RWPE2 (cell line): ENCODE results near the gene PRKRIP1.

Source experiments
- ATAC-seq: fragments of 200-7000 bp; cut with Tn5 transposase; 3 replicates; pipeline ENCODE4 v1.9.1; 2021; ENCODE audit warnings: low read depth
- DNase-seq: peaks from one replicate; pipeline ENCODE4 v3.0.0-alpha.2; 2020; ENCODE audit warnings: low spot score
- H3K27ac ChIP-seq: fragments of 450-650 bp; 2 replicates; pipeline ENCODE4 v1.5.1; 2017; ENCODE audit warnings: mild to moderate bottlenecking; ENCODE audit not compliant: poor library complexity, severe bottlenecking
- H3K27me3 ChIP-seq: fragments of 250-450 bp; sonication (Bioruptor Pico); 2 replicates; pipeline ENCODE4 v1.5.1; 2021; ENCODE audit warnings: mild to moderate bottlenecking, moderate library complexity; ENCODE audit not compliant: insufficient read depth, poor library complexity, severe bottlenecking
- H3K36me3 ChIP-seq: fragments of 250-450 bp; sonication (Bioruptor Pico); 2 replicates; pipeline ENCODE4 v1.5.1; 2020; ENCODE audit warnings: low read depth, mild to moderate bottlenecking, moderate library complexity
- H3K4me1 ChIP-seq: fragments of 250-450 bp; sonication (Bioruptor Pico); 2 replicates; pipeline ENCODE4 v1.5.1; 2021; ENCODE audit warnings: mild to moderate bottlenecking, moderate library complexity; ENCODE audit not compliant: insufficient read depth, poor library complexity, severe bottlenecking
- H3K4me3 ChIP-seq: fragments of 250-450 bp; sonication (Bioruptor Pico); 2 replicates; pipeline ENCODE4 v1.5.1; 2021; ENCODE audit warnings: mild to moderate bottlenecking, moderate library complexity; ENCODE audit not compliant: severe bottlenecking
- H3K9me3 ChIP-seq: fragments of 250-450 bp; sonication (Bioruptor Pico); 2 replicates; pipeline ENCODE4 v1.5.1; 2021; ENCODE audit warnings: mild to moderate bottlenecking, moderate library complexity; ENCODE audit not compliant: severe bottlenecking
- TF ChIP-seq, protein P1 (sequence below): fragments of 450-650 bp; IDR thresholded peaks from one replicate; pipeline ENCODE4 v1.5.1; 2017; ENCODE audit warnings: mild to moderate bottlenecking, moderate library complexity; ENCODE audit not compliant: poor library complexity, severe bottlenecking

The PRKRIP1 gene

DNA sequence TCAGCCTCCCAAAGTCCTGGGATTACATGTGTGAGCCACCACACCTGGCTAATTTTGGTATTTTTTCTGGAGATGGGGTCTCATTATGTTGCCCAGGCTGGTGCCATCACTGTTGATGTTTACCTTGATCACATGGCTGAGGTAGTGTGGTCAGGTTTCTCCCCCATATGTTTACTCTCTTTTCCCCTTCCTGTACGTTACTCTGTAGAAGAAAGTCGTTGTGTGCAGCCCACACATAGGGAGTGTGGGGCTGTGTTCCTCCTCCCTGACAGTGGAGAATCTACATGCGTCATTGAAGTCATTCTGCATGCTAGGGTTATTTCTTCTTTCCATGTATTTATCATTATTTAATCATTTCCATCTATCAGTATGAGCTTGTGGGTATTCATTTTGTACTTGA, 20.9 kb downstream of the PRKRIP1 start:
- no peak overlapping the region for H3K27ac ChIP-seq
- H3K4me3 ChIP-seq = no peak overlapping the region
- peaks cover 39% of the 10 kb centered on the region for H3K36me3 ChIP-seq
- H3K27me3 ChIP-seq = no peaks in the 10 kb centered on the region
- no peaks in the 10 kb centered on the region for H3K9me3 ChIP-seq
- H3K4me1 ChIP-seq = no peaks in the 10 kb centered on the region
- ATAC-seq (no peak), DNase-seq (no peak)
- TF ChIP-seq, protein P1, sequence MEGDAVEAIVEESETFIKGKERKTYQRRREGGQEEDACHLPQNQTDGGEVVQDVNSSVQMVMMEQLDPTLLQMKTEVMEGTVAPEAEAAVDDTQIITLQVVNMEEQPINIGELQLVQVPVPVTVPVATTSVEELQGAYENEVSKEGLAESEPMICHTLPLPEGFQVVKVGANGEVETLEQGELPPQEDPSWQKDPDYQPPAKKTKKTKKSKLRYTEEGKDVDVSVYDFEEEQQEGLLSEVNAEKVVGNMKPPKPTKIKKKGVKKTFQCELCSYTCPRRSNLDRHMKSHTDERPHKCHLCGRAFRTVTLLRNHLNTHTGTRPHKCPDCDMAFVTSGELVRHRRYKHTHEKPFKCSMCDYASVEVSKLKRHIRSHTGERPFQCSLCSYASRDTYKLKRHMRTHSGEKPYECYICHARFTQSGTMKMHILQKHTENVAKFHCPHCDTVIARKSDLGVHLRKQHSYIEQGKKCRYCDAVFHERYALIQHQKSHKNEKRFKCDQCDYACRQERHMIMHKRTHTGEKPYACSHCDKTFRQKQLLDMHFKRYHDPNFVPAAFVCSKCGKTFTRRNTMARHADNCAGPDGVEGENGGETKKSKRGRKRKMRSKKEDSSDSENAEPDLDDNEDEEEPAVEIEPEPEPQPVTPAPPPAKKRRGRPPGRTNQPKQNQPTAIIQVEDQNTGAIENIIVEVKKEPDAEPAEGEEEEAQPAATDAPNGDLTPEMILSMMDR = no peak

DNA sequence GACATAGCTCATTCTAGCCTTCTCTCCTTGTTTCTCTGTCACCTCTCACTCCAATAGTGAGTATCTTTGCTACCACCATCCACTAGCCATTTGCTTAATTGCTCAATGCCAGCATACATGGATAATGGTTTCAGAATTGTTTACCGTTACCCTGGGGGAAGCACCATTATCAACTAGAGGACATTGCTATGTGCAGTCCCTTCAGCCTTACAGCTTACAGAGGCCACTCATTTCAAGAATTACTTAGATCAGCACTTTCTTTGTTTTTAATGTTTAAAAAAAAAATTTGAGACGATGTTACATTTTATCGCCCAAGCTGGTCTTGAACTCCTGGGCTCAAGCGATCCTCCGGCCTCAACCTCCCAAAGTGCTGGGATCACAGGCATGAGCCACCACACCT, 22.4 kb downstream of the PRKRIP1 start:
- H3K36me3 ChIP-seq = peaks cover 33% of the 10 kb centered on the region
- H3K27ac ChIP-seq = no peak overlapping the region
- DNase-seq (no peak), ATAC-seq (no peak)
- no peak overlapping the region for H3K4me3 ChIP-seq
- H3K4me1 ChIP-seq = peaks cover 5% of the 10 kb centered on the region
- H3K27me3 ChIP-seq = no peaks in the 10 kb centered on the region
- no peaks in the 10 kb centered on the region for H3K9me3 ChIP-seq
- TF ChIP-seq, protein P1 = no peak

DNA sequence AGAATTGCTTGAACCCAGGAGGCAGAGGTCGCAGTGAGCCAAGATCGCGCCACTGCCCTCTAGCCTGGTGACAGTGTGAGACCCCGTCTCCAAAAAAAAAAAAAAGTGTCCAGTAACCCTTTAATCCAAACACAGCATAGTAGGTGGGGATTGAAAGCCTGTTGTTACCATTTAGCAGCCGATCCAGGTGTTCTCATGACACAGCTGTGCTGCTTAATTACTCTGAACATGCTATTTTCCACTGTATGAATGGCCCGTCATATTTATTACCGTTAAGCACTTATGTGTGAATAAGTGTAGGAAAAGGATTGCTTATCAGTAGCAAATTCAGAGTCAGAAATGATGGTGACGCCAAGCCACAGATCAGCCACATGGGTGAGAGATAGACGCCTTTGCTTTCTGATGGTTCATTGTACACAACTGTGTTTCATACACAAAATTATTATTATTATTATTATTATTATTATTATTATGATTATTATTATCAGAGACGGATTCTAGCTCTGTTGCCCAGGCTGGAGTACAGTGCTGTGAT, 25.6 kb downstream of the PRKRIP1 start:
- Histone ChIP-seq H3K9me3 (no peaks in the 10 kb centered on the region), H3K27ac (no peak overlapping the region), H3K36me3 (peaks cover 33% of the 10 kb centered on the region), H3K4me3 (no peak overlapping the region), H3K27me3 (no peaks in the 10 kb centered on the region), H3K4me1 (peaks cover 5% of the 10 kb centered on the region)
- ATAC-seq (no peak), DNase-seq (no peak)
- TF ChIP-seq, protein P1 = no peak

DNA sequence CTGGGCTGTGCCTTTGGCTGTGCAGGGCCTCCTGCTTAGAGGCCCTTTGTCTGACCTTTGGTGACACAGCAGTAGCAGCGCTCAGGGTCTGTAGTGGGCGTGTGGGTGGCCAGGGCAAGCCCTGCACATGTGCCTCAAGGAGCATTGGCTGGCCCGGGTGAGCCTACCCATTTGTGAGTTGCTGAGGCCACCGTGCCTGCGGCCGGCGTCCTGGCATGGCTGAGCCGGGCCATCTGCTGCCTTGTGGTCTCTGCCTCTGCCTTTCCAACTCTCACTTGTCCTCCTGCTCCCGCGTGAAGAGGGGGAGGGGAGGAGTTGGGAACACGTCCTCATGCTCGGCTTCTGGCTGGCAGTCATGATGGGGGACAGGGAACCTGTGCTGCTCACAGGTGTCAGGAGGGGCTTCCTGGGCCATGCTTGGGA, 28.0 kb downstream of the PRKRIP1 start:
- Histone ChIP-seq H3K4me3 (no peak overlapping the region), H3K9me3 (no peaks in the 10 kb centered on the region), H3K36me3 (peaks cover 31% of the 10 kb centered on the region), H3K4me1 (peaks cover 5% of the 10 kb centered on the region), H3K27ac (no peak overlapping the region), H3K27me3 (no peaks in the 10 kb centered on the region)
- TF ChIP-seq, protein P1 = no peak
- DNase-seq (no peak), ATAC-seq (no peak)

DNA sequence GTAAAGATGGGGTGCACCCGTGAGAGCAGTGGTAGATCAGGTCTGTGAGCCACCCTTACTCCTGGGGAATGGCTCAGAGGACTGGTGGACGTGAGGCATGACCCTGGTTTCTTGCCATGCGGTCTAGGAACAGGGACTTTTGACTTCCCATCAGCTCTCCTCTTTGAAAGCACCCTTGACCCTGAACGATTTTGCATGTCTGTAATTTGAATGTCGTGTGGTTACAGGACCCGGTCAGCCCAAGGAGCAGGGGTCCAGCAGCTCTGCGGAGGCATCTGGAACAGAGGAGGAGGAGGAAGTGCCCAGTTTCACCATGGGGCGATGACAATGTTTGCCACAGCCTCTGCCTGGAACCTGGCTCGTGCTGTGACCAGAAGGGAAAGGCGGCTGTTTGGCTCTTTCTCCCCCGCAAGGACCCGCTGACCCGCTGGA, 28.6 kb downstream of the PRKRIP1 start:
- TF ChIP-seq, protein P1 = no peak
- Histone ChIP-seq H3K4me1 (peaks cover 5% of the 10 kb centered on the region), H3K27ac (no peak overlapping the region), H3K36me3 (peaks cover 31% of the 10 kb centered on the region), H3K4me3 (no peak overlapping the region), H3K9me3 (no peaks in the 10 kb centered on the region), H3K27me3 (no peaks in the 10 kb centered on the region)
- DNase-seq (no peak), ATAC-seq (no peak)
